ENCODE results near the gene CACNA1G. TPM values are rescaled to one million over a fixed set of nuclear protein-coding genes. Genes with fewer than 3 reads are reported as not detected.
A peak's percentile ranks its signal among the peaks of the same experiment; 100 is the strongest.

CACNA1G gene
- not detected in 2 replicates for total RNA-seq (2014; rRNA removed; shearing (Covaris generic); ENCODE audit: low replicate concordance)

GRCh38 chr17:50560185-50560824 is at the start of gene CACNA1G:
Gene CACNA1G, plus strand, starts transcription at chr17:50560715. Its CDS starts 745 bp downstream, at chr17:50561460.
- Histone ChIP-seq H3K4me2 (ENCODE audit: low read depth, low read length, poor library complexity, severe bottlenecking) (peak within 1 kb of the TSS; percentile 47), H3K27ac (ENCODE audit: low read length) (no peak within 1 kb of the TSS), H2AFZ (ENCODE audit: low read length) (no peak within 1 kb of the TSS), H3K36me3 (ENCODE audit: insufficient read depth, low read length) (no peaks in the 10 kb centered on the region), H3K4me3 (ENCODE audit: low read length) (peak within 1 kb of the TSS; percentile 27; the same call in 1 of the 2 replicates), H3K9me2 (replicated peaks; ENCODE audit: insufficient read depth, low read length) (no peaks in the 10 kb centered on the region), H3K4me1 (ENCODE audit: low read length) (peaks cover 4% of the 10 kb centered on the region), H3K27me3 (ENCODE audit: low read length) (no peaks in the 10 kb centered on the region), H3K9me3 (ENCODE audit: low read length) (no peaks in the 10 kb centered on the region), H3K79me2 (ENCODE audit: low read length) (no peaks in the 10 kb centered on the region), H4K20me1 (ENCODE audit: insufficient read depth, low read depth, low read length) (peaks cover 11% of the 10 kb centered on the region; the same call in 1 of the 2 replicates), H3K9ac (ENCODE audit: low read length) (no peak within 1 kb of the TSS)
- DNase-seq, result peak; percentile 95

DNA sequence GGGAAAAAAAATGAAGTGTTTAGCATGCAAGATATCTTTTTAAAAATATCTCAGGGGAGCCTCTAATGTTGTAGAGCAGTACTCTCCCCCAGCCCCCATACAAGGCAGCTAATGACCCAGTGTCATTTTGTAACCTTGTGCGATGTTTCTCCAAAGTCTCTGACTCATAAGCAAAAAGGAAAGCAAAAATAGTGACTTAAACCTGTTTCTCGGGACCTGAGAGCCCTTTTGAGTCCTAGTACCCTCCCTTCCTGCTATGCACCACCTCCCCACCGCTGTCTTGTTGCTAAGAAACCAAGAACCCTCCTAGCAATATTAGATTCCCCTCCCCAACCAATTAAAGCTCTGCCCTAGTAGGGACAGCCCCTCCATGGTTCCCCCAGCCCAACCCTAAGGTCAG is 49.5 kb upstream of the CACNA1G start:
- H3K4me2 ChIP-seq (ENCODE audit: low read depth, low read length, poor library complexity, severe bottlenecking), result no peak overlapping the region
- H3K27me3 ChIP-seq (ENCODE audit: low read length), result no peaks in the 10 kb centered on the region
- no peaks in the 10 kb centered on the region for H4K20me1 ChIP-seq (ENCODE audit: insufficient read depth, low read depth, low read length)
- DNase-seq, result no peak
- H3K79me2 ChIP-seq (ENCODE audit: low read length), result no peaks in the 10 kb centered on the region
- H3K9me3 ChIP-seq (ENCODE audit: low read length), result no peaks in the 10 kb centered on the region
- no peak overlapping the region for H2AFZ ChIP-seq (ENCODE audit: low read length)
- no peak overlapping the region for H3K9ac ChIP-seq (ENCODE audit: low read length)
- H3K27ac ChIP-seq (ENCODE audit: low read length), result no peak overlapping the region
- no peaks in the 10 kb centered on the region for H3K36me3 ChIP-seq (ENCODE audit: insufficient read depth, low read length)
- no peaks in the 10 kb centered on the region for H3K9me2 ChIP-seq (replicated peaks; ENCODE audit: insufficient read depth, low read length)
- no peak overlapping the region for H3K4me3 ChIP-seq (ENCODE audit: low read length)
- peaks cover 23% of the 10 kb centered on the region for H3K4me1 ChIP-seq (ENCODE audit: low read length)

- no peaks in the 10 kb centered on the region for H3K36me3 ChIP-seq (ENCODE audit: insufficient read depth, low read length)
- H2AFZ ChIP-seq (ENCODE audit: low read length), result no peak overlapping the region
- H3K4me2 ChIP-seq (ENCODE audit: low read depth, low read length, poor library complexity, severe bottlenecking), result no peak overlapping the region
- H3K9ac ChIP-seq (ENCODE audit: low read length), result no peak overlapping the region
- no peaks in the 10 kb centered on the region for H4K20me1 ChIP-seq (ENCODE audit: insufficient read depth, low read depth, low read length)
- no peak overlapping the region for H3K27ac ChIP-seq (ENCODE audit: low read length)
- H3K9me3 ChIP-seq (ENCODE audit: low read length), result no peaks in the 10 kb centered on the region
- H3K79me2 ChIP-seq (ENCODE audit: low read length), result no peaks in the 10 kb centered on the region
- no peaks in the 10 kb centered on the region for H3K27me3 ChIP-seq (ENCODE audit: low read length)
- no peak overlapping the region for H3K4me3 ChIP-seq (ENCODE audit: low read length)
- no peak for DNase-seq
- no peaks in the 10 kb centered on the region for H3K9me2 ChIP-seq (replicated peaks; ENCODE audit: insufficient read depth, low read length)
- H3K4me1 ChIP-seq (ENCODE audit: low read length), result peaks cover 16% of the 10 kb centered on the region
Measured at GRCh38 chr17:50513495-50513894, 47.0 kb upstream of the CACNA1G start.

DNA sequence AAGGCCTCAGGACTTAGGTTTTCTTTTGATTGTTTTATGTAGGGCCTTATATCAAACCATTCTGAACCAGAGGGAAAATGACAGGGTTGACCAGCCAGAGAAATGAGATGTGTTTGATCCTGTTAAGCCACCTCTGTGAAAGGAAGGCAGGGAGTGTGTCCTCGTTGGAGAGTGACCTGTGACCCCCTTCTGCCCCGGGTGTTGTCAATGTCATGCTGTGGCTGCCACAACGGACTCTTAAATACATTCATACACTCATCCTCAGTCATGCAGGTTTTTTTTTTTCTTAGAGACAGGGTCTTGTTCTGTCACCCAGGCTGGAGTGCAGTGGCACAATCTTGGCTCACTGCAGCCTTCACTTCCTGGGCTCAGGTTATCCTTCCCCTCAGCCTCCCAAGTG is 46.1 kb upstream of the CACNA1G start:
- Histone ChIP-seq H2AFZ (ENCODE audit: low read length) (no peak overlapping the region), H3K27ac (ENCODE audit: low read length) (no peak overlapping the region)

DNA sequence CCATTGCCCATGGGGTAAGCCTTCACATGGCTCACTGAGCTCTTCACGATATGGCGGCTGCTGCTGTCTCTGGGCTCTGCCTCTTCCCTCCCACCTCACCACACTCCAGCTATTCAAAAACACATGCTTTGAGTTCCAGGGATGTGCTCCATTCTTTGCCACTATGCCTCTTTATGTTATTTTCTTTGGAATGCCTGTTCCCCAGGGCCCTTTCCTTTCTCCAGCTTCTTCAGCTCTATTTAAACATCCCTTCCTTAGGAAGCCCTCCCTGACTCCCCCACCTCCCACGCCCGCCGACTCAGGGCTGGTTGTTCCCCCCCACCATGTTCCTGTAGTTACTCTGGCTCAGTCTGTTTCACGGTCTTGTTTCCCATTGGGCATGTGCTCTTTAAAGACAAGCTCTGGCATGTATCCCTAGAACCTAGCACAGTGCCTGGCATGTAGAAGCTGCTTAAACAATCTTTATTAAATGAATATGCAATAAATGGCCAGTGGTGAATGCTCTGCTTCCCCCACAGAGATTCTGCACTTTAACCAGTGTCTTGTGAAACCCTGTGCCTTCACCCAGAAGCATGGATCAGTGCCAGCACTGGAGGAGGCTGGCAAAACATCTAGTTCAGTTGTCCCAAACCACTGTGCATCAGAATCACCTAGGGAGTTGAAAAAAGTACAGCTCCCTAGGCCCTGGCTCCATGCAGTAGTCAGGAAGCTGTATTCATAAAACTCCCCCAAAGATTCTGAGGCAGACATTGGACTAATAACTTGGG is 45.4 kb upstream of the CACNA1G start:
- no peaks in the 10 kb centered on the region for H3K9me3 ChIP-seq (ENCODE audit: low read length)
- no peak overlapping the region for H3K27ac ChIP-seq (ENCODE audit: low read length)
- peak overlapping the region; percentile 7 for H3K4me2 ChIP-seq (ENCODE audit: low read depth, low read length, poor library complexity, severe bottlenecking)
- H3K4me1 ChIP-seq (ENCODE audit: low read length), result peaks cover 8% of the 10 kb centered on the region
- no peaks in the 10 kb centered on the region for H3K9me2 ChIP-seq (replicated peaks; ENCODE audit: insufficient read depth, low read length)
- H4K20me1 ChIP-seq (ENCODE audit: insufficient read depth, low read depth, low read length), result no peaks in the 10 kb centered on the region
- no peak overlapping the region for H3K4me3 ChIP-seq (ENCODE audit: low read length)
- no peaks in the 10 kb centered on the region for H3K27me3 ChIP-seq (ENCODE audit: low read length)
- no peaks in the 10 kb centered on the region for H3K36me3 ChIP-seq (ENCODE audit: insufficient read depth, low read length)
- DNase-seq, result no peak
- no peaks in the 10 kb centered on the region for H3K79me2 ChIP-seq (ENCODE audit: low read length)
- no peak overlapping the region for H3K9ac ChIP-seq (ENCODE audit: low read length)
- no peak overlapping the region for H2AFZ ChIP-seq (ENCODE audit: low read length)

More for the DNA sequence above, 46.1 kb upstream of the CACNA1G start:
- no peak for DNase-seq
- H3K4me2 ChIP-seq (ENCODE audit: low read depth, low read length, poor library complexity, severe bottlenecking), result no peak overlapping the region
- no peaks in the 10 kb centered on the region for H3K27me3 ChIP-seq (ENCODE audit: low read length)
- H3K9me3 ChIP-seq (ENCODE audit: low read length), result no peaks in the 10 kb centered on the region
- peaks cover 8% of the 10 kb centered on the region for H3K4me1 ChIP-seq (ENCODE audit: low read length)
- H3K4me3 ChIP-seq (ENCODE audit: low read length), result no peak overlapping the region
- no peaks in the 10 kb centered on the region for H3K79me2 ChIP-seq (ENCODE audit: low read length)
- H4K20me1 ChIP-seq (ENCODE audit: insufficient read depth, low read depth, low read length), result no peaks in the 10 kb centered on the region
- no peak overlapping the region for H3K9ac ChIP-seq (ENCODE audit: low read length)
- no peaks in the 10 kb centered on the region for H3K9me2 ChIP-seq (replicated peaks; ENCODE audit: insufficient read depth, low read length)
- no peaks in the 10 kb centered on the region for H3K36me3 ChIP-seq (ENCODE audit: insufficient read depth, low read length)

- Histone ChIP-seq H3K9ac (ENCODE audit: low read length) (no peak overlapping the region), H3K79me2 (ENCODE audit: low read length) (no peaks in the 10 kb centered on the region), H4K20me1 (ENCODE audit: insufficient read depth, low read depth, low read length) (no peaks in the 10 kb centered on the region), H3K4me2 (ENCODE audit: low read depth, low read length, poor library complexity, severe bottlenecking) (no peak overlapping the region), H3K9me3 (ENCODE audit: low read length) (no peaks in the 10 kb centered on the region), H3K4me1 (ENCODE audit: low read length) (peaks cover 8% of the 10 kb centered on the region), H3K9me2 (replicated peaks; ENCODE audit: insufficient read depth, low read length) (no peaks in the 10 kb centered on the region), H3K27me3 (ENCODE audit: low read length) (no peaks in the 10 kb centered on the region), H3K36me3 (ENCODE audit: insufficient read depth, low read length) (no peaks in the 10 kb centered on the region), H3K4me3 (ENCODE audit: low read length) (no peak overlapping the region), H2AFZ (ENCODE audit: low read length) (no peak overlapping the region), H3K27ac (ENCODE audit: low read length) (no peak overlapping the region)
- no peak for DNase-seq
Measured at GRCh38 chr17:50517011-50517410, 43.5 kb upstream of the CACNA1G start.

- Histone ChIP-seq H3K27me3 (ENCODE audit: low read length) (no peaks in the 10 kb centered on the region), H3K27ac (ENCODE audit: low read length) (no peak overlapping the region), H2AFZ (ENCODE audit: low read length) (no peak overlapping the region), H3K36me3 (ENCODE audit: insufficient read depth, low read length) (no peaks in the 10 kb centered on the region), H3K9ac (ENCODE audit: low read length) (no peak overlapping the region), H3K79me2 (ENCODE audit: low read length) (no peaks in the 10 kb centered on the region), H3K4me1 (ENCODE audit: low read length) (peaks cover 8% of the 10 kb centered on the region), H3K4me3 (ENCODE audit: low read length) (no peak overlapping the region), H3K9me2 (replicated peaks; ENCODE audit: insufficient read depth, low read length) (no peaks in the 10 kb centered on the region), H3K4me2 (ENCODE audit: low read depth, low read length, poor library complexity, severe bottlenecking) (no peak overlapping the region), H4K20me1 (ENCODE audit: insufficient read depth, low read depth, low read length) (no peaks in the 10 kb centered on the region), H3K9me3 (ENCODE audit: low read length) (no peaks in the 10 kb centered on the region)
- DNase-seq, result no peak
Measured at GRCh38 chr17:50517504-50518383, 42.8 kb upstream of the CACNA1G start.
